Suprapubic skin (tissue), 4 donors: ENCODE results near the gene P2RX6. TPM values are rescaled to one million over a fixed set of nuclear protein-coding genes. Genes with fewer than 3 reads are reported as not detected.

Experiments used
- DNase-seq, 2 donors: peaks; one replicate each; pipeline ENCODE4 v3.0.0-alpha.2; 2019; ENCODE audit warnings: low spot score in 2 of 2
- H3K27ac ChIP-seq: fragments of 200-600 bp; sonication (generic); one replicate; pipeline ENCODE4 v1.5.1; 2019
- H3K27me3 ChIP-seq: fragments of 200-600 bp; sonication (generic); one replicate; pipeline ENCODE4 v1.5.1; 2019
- H3K36me3 ChIP-seq: fragments of 200-600 bp; sonication (generic); one replicate; pipeline ENCODE4 v1.5.1; 2019
- H3K4me1 ChIP-seq: fragments of 200-600 bp; sonication (generic); one replicate; pipeline ENCODE4 v1.5.1; 2019
- H3K4me3 ChIP-seq: fragments of 200-600 bp; sonication (generic); one replicate; pipeline ENCODE4 v1.5.1; 2019; ENCODE audit warnings: mild to moderate bottlenecking
- H3K9me3 ChIP-seq: fragments of 200-600 bp; sonication (generic); one replicate; pipeline ENCODE4 v1.5.1; 2019
- EP300 ChIP-seq: sonication (generic); formaldehyde crosslinking; IDR thresholded peaks from one replicate; pipeline ENCODE4 v1.6.1; 2017; ENCODE audit warnings: antibody characterized with exemption
- POLR2A ChIP-seq, 2 donors: fragments of 450-650 bp; IDR thresholded peaks; one replicate each; pipeline ENCODE4 v1.6.1; 2017; ENCODE audit warnings: antibody characterized with exemption in 2 of 2, mild to moderate bottlenecking in 2 of 2, moderate library complexity in 2 of 2
- POLR2AphosphoS5 ChIP-seq, 3 donors: sonication (generic); formaldehyde crosslinking; IDR thresholded peaks; one replicate each; pipeline ENCODE4 v1.6.1; 2017; ENCODE audit warnings: antibody characterized with exemption in 3 of 3
- WGBS: methylation state at CpG from one replicate; pipeline ENCODE4 v1.1.5; 2018; 5-methylcytosine and 5-hydroxymethylcytosine counted together
- total RNA-seq, 4 donors: library from RNA; depleted of rRNA; stranded (reverse); fragments of >200 nt; gene quantifications; one replicate each; pipeline ENCODE4 v1.1.0, GENCODE V29; 2016
- TF ChIP-seq, protein P1 (sequence below), 2 donors: fragments of 200-600 bp in 1 of 2; fragments of 450-650 bp in 1 of 2; sonication (generic) in 1 of 2; IDR thresholded peaks; one replicate each; pipeline ENCODE4 v1.5.1; 2016 to 2019; ENCODE audit warnings: antibody characterized with exemption in 2 of 2, mild to moderate bottlenecking in 1 of 2, moderate library complexity in 1 of 2

P2RX6 gene
- total RNA-seq, 4 donors from 2014 or later = 0.21 to 3.1 (median 1.0) TPM

- DNase-seq = no peak
- no peak overlapping the region for H3K4me3 ChIP-seq
- no peaks in the 10 kb centered on the region for H3K27me3 ChIP-seq
- no peak overlapping the region for H3K27ac ChIP-seq
- H3K4me1 ChIP-seq = no peaks in the 10 kb centered on the region
- TF ChIP-seq, protein P1, sequence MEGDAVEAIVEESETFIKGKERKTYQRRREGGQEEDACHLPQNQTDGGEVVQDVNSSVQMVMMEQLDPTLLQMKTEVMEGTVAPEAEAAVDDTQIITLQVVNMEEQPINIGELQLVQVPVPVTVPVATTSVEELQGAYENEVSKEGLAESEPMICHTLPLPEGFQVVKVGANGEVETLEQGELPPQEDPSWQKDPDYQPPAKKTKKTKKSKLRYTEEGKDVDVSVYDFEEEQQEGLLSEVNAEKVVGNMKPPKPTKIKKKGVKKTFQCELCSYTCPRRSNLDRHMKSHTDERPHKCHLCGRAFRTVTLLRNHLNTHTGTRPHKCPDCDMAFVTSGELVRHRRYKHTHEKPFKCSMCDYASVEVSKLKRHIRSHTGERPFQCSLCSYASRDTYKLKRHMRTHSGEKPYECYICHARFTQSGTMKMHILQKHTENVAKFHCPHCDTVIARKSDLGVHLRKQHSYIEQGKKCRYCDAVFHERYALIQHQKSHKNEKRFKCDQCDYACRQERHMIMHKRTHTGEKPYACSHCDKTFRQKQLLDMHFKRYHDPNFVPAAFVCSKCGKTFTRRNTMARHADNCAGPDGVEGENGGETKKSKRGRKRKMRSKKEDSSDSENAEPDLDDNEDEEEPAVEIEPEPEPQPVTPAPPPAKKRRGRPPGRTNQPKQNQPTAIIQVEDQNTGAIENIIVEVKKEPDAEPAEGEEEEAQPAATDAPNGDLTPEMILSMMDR (IDR thresholded peaks at IDR 0.05) = no peak
- no peak for TF ChIP-seq EP300
- TF ChIP-seq POLR2AphosphoS5 (IDR thresholded peaks at IDR 0.05) = no peak
- TF ChIP-seq POLR2A (IDR thresholded peaks at IDR 0.05) = no peak
- H3K9me3 ChIP-seq = no peaks in the 10 kb centered on the region
- H3K36me3 ChIP-seq = peaks cover 93% of the 10 kb centered on the region
- WGBS = 93% methylated on average over 12 of the region's 29 CpGs
Observed at GRCh38 chr22:20993304-20994127, 21.4 kb upstream of the P2RX6 start.

DNA sequence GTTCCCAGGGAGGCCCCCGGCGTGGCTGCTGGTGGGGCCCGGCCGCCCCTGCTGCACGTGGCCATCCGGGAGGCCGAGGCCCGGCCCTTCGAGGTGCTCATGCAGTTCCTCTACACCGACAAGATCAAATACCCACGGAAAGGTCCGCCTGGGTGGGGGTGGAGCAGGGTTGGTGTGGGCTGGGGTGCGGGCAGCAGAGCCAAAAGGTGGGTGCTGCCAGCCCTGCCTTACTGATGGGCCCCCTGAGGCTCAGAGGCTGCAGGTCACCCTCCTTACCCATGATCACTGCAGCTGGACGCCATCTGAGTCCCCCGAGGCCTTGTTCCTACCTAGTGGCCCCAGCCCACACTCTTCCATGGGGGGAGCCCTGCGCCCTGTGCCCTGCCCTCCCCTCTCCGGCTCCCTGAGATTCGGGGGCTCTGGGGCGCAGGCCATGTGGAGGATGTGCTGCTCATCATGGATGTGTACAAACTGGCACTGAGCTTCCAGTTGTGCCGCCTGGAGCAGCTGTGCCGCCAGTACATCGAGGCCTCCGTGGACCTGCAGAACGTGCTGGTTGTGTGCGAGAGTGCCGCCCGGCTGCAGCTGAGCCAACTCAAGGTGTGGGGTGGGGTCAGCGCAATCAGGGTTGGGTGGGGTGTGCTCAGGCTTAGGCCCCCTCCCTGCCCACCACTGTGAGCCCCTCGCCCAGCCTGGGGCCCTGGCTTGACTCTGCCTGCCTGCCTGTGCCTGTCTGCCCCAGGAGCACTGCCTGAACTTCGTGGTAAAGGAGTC is 20.6 kb upstream of the P2RX6 start:
- no peak overlapping the region for H3K27ac ChIP-seq
- H3K4me1 ChIP-seq = peaks cover under 1% of the 10 kb centered on the region
- TF ChIP-seq POLR2A (IDR thresholded peaks at IDR 0.05) = no peak
- TF ChIP-seq, protein P1 (IDR thresholded peaks at IDR 0.05) = no peak
- TF ChIP-seq POLR2AphosphoS5 (IDR thresholded peaks at IDR 0.05) = no peak
- no peak for TF ChIP-seq EP300
- WGBS = 70% methylated on average over 2 of the region's 30 CpGs
- peaks cover 93% of the 10 kb centered on the region for H3K36me3 ChIP-seq
- H3K27me3 ChIP-seq = no peaks in the 10 kb centered on the region
- H3K9me3 ChIP-seq = no peaks in the 10 kb centered on the region
- no peak overlapping the region for H3K4me3 ChIP-seq
- DNase-seq = no peak

DNA sequence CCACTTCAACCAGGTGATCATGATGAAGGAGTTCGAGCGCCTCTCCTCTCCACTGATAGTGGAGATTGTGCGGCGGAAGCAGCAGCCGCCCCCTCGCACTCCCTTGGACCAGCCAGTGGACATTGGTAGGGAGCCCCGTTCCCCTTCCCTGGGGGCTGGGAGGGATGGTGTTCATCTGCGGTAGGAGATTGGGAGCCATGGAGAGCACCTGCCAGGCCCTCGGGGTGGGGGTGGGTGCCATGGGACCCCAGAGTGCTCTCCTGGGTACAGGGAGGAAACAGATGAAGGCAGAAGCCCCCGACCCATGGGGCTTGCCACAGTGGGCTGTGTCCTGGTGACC is 20.1 kb upstream of the P2RX6 start:
- H3K4me3 ChIP-seq = no peak overlapping the region
- TF ChIP-seq EP300 (no peak), POLR2A (IDR thresholded peaks at IDR 0.05) (no peak), POLR2AphosphoS5 (IDR thresholded peaks at IDR 0.05) (no peak)
- TF ChIP-seq, protein P1 (IDR thresholded peaks at IDR 0.05) = no peak
- peaks cover 6% of the 10 kb centered on the region for H3K4me1 ChIP-seq
- no peaks in the 10 kb centered on the region for H3K27me3 ChIP-seq
- H3K27ac ChIP-seq = no peak overlapping the region
- no peak for DNase-seq
- peaks cover 95% of the 10 kb centered on the region for H3K36me3 ChIP-seq
- WGBS = 90% methylated on average over 6 of the region's 10 CpGs
- no peaks in the 10 kb centered on the region for H3K9me3 ChIP-seq

GRCh38 chr22:20995329-20996030 is 19.5 kb upstream of the P2RX6 start:
- Histone ChIP-seq H3K27ac (no peak overlapping the region), H3K4me3 (no peak overlapping the region), H3K9me3 (no peaks in the 10 kb centered on the region), H3K4me1 (peaks cover 12% of the 10 kb centered on the region), H3K27me3 (no peaks in the 10 kb centered on the region), H3K36me3 (peaks cover 92% of the 10 kb centered on the region)
- WGBS = 96% methylated on average over 12 of the region's 23 CpGs
- DNase-seq = no peak
- TF ChIP-seq EP300 (no peak), POLR2A (IDR thresholded peaks at IDR 0.05) (no peak), POLR2AphosphoS5 (IDR thresholded peaks at IDR 0.05) (no peak)
- TF ChIP-seq, protein P1 (IDR thresholded peaks at IDR 0.05) = no peak

GRCh38 chr22:20996031-20996410 is 18.9 kb upstream of the P2RX6 start:
- TF ChIP-seq EP300 = no peak
- TF ChIP-seq, protein P1 (IDR thresholded peaks at IDR 0.05) = no peak
- no peak for TF ChIP-seq POLR2AphosphoS5 (IDR thresholded peaks at IDR 0.05)
- no peak for TF ChIP-seq POLR2A (IDR thresholded peaks at IDR 0.05)

More at GRCh38 chr22:20996031-20996410, 18.9 kb upstream of the P2RX6 start:
- H3K27ac ChIP-seq = no peak overlapping the region
- H3K36me3 ChIP-seq = peaks cover 88% of the 10 kb centered on the region
- H3K9me3 ChIP-seq = no peaks in the 10 kb centered on the region
- H3K27me3 ChIP-seq = no peaks in the 10 kb centered on the region
- H3K4me1 ChIP-seq = peaks cover 17% of the 10 kb centered on the region
- no peak for DNase-seq
- H3K4me3 ChIP-seq = no peak overlapping the region
- WGBS = 93% methylated on average over 3 of the region's 10 CpGs
